Measurements from ENCODE around the gene TCFL5.
"Not testable (repeated sequence)": the region's sequence is repeated elsewhere in the genome, so short reads cannot be mapped to it uniquely, and the experiment has no call there.

The TCFL5 gene

GRCh38 chr20:62879275-62880146 lies 17.9 kb upstream of the TCFL5 start:
- DNase-seq, result no peak

- DNase-seq, result no peak
Measured at GRCh38 chr20:62878244-62879038, 16.8 kb upstream of the TCFL5 start.

GRCh38 chr20:62876902-62877816 lies 15.5 kb upstream of the TCFL5 start:
- no peak for DNase-seq

GRCh38 chr20:62876501-62876901 lies 14.9 kb upstream of the TCFL5 start:
- DNase-seq, result no peak

GRCh38 chr20:62875419-62876361 lies 14.1 kb upstream of the TCFL5 start:
- DNase-seq, result peak in 1 of 2 experiments; percentile 24

- DNase-seq, result no peak
Measured at GRCh38 chr20:62874964-62875344, 13.3 kb upstream of the TCFL5 start.

- DNase-seq, result peak; percentile 51 to 64
Measured at GRCh38 chr20:62873681-62874031, 12.0 kb upstream of the TCFL5 start.

- no peak for DNase-seq
Measured at GRCh38 chr20:62873280-62873679, 11.7 kb upstream of the TCFL5 start.

GRCh38 chr20:62872862-62873261 lies 11.2 kb upstream of the TCFL5 start:
- no peak for DNase-seq

- DNase-seq, result no peak
Measured at GRCh38 chr20:62872184-62872847, 10.7 kb upstream of the TCFL5 start.

GRCh38 chr20:62864207-62864606 lies 2.6 kb upstream of the TCFL5 start:
- DNase-seq, result no peak

- peak; percentile 21 to 40 for DNase-seq
Measured at GRCh38 chr20:62860924-62861691, 514 bp downstream of the TCFL5 start.

GRCh38 chr20:62860391-62860923 lies 1.2 kb downstream of the TCFL5 start:
- DNase-seq, result no peak

GRCh38 chr20:62859721-62860120 lies 1.9 kb downstream of the TCFL5 start:
- DNase-seq, result no peak

- DNase-seq, result no peak
Measured at GRCh38 chr20:62858058-62858830, 3.4 kb downstream of the TCFL5 start.

GRCh38 chr20:62856931-62857619 lies 4.5 kb downstream of the TCFL5 start:
- DNase-seq, result no peak

GRCh38 chr20:62855120-62855519 lies 6.5 kb downstream of the TCFL5 start:
- no peak for DNase-seq

- DNase-seq, result no peak
Measured at GRCh38 chr20:62854121-62854520, 7.5 kb downstream of the TCFL5 start.

GRCh38 chr20:62853304-62853703 lies 8.3 kb downstream of the TCFL5 start:
- DNase-seq, result not testable (repeated sequence)
